ENCODE measurements around the gene DPYSL5.

DNA sequence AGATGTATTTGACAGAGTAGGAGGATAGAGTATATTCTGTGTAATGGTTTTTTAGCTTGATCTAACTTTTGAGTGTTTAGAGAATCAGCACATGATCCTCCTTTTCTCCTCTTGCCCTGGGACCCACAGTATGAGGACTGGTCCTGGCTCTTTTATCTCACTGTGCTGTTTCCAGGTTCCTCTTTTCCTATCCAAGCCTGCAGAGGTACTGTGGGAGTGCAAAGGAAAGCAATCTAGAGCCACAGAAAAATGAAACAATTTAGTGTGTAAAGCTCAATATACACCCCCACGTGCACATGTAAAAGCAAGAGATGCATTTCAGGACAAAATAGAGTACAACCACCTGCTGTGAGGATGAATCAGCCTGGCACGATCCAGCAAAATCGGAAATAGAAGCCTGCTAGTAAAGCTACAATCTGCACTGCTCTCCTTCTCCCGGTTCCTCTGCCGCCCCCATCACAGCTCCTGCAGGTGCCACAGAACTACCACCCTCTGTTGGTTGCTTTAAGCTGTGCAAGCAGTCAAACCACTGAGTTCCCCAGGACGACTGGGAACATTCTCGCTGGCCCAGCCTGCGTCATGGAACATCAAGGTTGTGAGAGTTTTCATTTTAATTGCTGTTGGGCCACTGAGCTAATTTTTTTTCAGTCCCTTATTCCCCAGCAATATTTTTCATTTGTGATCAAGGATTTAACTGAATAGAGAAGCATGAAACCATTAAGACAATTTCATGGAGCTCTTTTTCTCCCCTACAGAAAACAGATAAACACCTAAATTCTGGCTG is 74.7 kb downstream of the DPYSL5 start:
- no peak for TF ChIP-seq POLR2A (IDR thresholded peaks at IDR 0.05; ENCODE audit: low read depth, low read length)
- no peak for TF ChIP-seq TAF1 (IDR thresholded peaks at IDR 0.05; ENCODE audit: borderline replicate concordance, low read depth, low read length)
- TF ChIP-seq POLR2AphosphoS5 (IDR thresholded peaks at IDR 0.05; ENCODE audit: low read depth, low read length) = no peak
